GM12801 (cell line): ENCODE data around the gene SLC8A2.

Experiments used
- TF ChIP-seq, protein P1 (sequence below): IDR thresholded peaks from one replicate; pipeline ENCODE4 v1.5.1; 2011; ENCODE audit warnings: control low read depth; ENCODE audit not compliant: insufficient read length; ENCODE audit errors: extremely low read depth

The SLC8A2 gene

DNA sequence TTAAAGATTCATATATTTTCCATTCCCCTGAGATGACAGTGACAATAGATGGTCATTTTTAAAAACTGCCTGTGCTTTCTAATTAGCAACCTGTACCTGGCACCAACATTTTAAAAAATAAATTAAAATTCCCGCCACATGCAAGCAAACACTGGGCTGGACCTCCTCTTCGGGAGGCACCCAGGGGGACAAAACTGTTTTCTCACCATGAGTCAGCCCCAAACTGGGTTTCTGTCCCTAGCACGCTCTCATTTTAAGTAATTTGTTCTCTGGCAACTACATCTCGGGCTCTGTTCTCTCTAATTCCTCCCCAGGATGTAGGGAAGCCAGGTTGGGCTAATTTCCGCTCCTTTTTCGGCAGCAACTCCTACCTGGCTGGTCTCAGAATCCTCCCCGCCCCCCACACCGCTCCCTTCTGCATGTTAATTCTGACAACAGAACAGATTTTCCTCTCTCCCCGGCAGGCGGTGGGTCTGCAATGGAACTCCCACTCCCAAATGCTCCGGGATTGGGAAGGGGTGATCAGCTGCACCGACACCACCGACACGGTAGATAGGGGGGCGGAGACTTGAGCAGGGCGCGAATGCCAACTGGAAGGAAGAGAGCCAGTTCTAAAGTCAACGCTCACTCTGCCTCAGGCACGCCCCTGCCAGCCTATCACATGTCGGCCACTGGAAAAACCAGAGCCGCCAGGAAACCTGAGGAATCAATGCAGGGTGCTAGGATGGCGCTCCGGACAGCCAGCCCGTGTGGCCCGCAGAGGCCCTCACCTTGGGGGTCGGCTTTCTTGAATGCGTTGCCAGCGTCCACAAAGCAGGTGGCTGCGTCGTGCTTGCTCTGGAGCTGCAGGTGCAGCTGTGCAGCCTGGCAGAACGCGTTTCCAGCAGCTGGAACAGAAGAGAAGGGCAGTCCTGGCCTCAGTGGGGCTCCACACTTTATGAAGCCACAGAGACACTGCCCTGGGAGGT, 28.5 kb upstream of the SLC8A2 start:
- TF ChIP-seq, protein P1, sequence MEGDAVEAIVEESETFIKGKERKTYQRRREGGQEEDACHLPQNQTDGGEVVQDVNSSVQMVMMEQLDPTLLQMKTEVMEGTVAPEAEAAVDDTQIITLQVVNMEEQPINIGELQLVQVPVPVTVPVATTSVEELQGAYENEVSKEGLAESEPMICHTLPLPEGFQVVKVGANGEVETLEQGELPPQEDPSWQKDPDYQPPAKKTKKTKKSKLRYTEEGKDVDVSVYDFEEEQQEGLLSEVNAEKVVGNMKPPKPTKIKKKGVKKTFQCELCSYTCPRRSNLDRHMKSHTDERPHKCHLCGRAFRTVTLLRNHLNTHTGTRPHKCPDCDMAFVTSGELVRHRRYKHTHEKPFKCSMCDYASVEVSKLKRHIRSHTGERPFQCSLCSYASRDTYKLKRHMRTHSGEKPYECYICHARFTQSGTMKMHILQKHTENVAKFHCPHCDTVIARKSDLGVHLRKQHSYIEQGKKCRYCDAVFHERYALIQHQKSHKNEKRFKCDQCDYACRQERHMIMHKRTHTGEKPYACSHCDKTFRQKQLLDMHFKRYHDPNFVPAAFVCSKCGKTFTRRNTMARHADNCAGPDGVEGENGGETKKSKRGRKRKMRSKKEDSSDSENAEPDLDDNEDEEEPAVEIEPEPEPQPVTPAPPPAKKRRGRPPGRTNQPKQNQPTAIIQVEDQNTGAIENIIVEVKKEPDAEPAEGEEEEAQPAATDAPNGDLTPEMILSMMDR: no peak

DNA sequence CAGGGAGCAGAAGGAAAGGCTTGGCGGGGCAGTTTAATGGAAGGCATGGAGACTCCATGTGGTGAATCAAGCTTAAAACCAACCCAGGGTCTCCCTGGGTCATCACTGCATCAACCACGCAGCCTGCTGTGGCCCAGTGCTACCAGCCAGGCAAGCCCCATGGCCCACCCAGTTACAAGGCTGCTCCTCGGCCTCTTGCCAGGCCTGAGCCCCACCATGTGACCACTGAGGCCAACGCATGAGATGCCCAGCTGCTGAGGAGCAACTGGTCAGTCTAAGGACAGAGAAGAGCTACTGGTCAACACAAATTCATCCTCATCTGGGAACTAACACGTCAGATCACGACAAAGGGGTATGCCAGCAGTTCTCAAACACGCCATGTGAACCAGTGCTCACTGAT, 27.7 kb upstream of the SLC8A2 start:
- TF ChIP-seq, protein P1: no peak

DNA sequence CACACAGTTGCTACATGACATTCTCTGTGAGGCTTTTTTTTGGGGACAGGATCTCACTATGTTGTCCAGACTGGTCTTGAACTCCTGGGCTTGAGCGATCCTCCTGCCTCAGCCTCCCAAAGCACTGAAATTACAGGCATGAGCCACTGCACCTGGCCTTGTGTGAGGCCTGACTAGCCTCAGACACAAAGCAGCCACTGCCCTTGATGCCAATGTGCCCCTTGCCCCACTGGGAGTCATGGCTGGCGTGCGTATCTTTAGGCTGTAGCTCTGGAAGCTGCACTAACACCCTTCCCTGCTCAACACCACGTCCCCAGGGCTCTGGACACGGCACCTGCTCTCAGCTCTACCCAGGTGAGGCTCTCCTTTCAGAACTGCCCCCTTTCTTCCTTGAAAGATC, 26.9 kb upstream of the SLC8A2 start:
- TF ChIP-seq, protein P1: no peak

DNA sequence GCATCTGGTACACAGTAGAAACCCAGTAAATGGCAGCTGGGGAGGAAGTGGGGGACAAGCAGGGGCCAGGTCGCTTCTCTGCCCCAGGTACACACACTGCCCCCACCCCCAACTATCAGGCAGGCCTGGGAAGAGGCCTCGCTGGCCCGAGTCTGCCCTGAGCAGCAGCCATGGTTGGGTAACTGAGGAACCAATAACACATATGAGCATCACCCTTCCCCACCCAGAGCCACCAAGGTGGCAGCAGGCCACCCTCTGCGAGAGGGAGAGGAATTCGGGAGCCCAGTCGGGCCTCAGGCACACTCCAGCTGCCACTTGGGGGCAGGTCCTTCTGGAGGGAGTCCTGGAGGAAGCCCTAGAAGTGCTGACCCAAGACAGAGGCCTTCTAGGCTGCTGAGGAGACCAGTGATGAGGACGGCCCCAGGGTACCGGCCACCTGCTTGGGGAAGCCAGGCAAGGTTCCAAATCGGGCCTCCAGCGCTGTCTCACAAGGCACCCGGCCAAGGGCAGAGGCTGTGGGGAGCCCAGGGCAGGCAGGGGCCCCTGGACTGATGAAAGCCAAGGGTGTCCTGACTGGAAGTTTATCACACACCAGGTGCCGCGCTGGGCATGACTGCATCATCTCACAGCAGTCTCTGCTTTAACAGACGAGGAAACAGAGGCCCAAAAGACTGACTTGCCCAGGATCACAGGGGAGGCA, 26.3 kb upstream of the SLC8A2 start:
- TF ChIP-seq, protein P1: no peak

DNA sequence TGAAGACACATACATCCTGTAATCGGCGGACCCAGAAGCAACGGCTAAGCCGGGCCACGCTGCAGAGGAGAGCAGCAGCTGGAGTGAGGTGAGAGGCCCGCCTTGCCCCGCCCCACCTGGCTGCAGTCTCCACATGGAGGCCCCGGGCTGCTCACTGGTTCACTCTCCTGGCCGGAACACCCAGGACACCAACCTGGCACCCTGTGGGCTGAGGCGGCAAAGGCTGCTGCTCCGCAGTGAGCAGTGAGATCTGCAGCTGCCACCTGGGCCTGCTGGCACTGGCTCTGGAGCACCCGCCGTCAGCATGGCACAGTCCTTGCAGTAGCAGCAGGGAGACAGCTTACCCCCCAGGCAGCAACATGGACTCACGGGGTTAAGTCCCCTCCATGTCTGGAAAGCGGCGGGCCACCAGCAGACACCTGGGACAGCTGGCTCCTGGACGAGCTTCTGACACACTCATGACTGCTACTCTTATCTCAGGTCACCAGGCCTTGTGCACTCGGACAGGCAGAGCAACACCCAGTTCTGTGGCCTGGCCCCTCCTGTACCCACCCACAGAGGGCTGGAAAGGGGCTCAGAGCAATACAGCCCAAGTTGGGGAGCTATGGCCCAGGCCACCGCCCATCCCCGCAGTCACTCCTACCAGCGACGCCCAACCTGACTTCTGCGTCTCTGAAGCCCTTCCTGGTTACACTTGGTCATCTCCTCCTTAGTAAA, 25.5 kb upstream of the SLC8A2 start:
- TF ChIP-seq, protein P1: no peak

DNA sequence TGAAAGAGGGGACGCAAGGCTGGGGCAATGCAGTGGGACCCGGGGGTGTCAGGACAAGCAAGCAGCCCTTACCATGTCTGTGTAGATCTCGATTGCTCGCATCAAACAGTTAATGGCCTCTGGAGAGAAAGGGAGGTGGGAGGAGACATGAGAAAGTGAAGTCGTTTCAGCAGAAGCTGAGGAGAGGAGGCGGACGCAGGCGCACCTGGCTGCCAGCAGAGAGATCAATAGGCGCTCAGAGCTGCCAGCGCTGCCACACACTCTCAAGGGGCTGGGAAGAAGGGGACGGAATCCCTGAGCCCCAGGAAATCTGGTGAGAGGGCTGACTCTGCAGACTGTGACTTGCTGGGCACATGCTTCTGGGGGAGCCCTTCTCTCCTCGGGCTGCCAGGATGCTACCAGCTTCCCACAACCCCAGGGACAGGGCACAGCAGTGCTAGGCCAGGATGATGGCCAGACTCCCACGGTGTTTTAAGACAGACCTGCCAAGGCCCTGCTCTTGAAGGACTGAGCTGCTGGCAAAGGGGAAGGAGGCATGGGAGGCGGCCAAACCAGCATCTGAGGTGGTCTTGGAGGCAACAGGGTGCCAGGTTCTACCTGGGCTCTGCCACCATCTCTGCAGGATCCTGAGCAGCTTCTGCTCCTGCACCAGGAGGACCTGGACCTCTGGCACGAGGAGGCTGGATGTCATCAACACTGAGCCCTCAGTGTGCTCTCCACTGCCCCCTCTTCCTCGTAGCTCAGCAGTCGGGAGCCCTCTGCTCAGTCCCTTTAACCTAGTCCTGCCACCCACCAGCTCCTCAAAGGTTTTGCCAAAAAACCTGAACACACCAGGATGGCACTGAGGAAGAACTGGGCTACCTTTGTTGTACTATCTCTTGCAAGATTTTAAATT, 24.0 kb upstream of the SLC8A2 start:
- TF ChIP-seq, protein P1: no peak

DNA sequence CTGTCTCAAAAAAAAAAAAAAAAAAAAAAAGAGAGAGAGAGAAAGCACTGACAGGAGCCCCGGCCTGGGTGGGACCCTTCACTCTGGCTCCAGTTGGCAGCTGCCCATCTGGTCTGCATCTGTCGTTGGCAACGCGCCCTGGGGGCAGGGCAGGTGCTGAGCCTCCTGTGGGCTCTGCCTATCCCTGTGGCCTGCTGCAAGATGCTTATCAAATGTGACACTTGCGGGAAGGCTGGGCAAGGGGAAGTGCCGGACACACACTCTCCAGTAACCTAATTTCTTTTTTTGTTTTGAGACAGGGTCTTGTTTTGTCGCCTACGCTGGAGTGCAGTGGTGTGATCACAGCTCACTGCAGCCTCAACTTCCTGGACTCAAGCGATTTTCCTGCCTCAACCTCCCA, 23.0 kb upstream of the SLC8A2 start:
- TF ChIP-seq, protein P1: no peak
